Right lobe of liver (tissue), 6 donors: ENCODE measurements around the gene ACOT8. TPM values are rescaled to one million over a fixed set of nuclear protein-coding genes. Genes with fewer than 3 reads are reported as not detected.
A peak's percentile ranks its signal among the peaks of the same experiment; 100 is the strongest.

Experiments used
- ATAC-seq, 4 donors: fragments of 200-7000 bp; cut with Tn5 transposase; one replicate each; pipeline ENCODE4 v1.9.1; 2020; ENCODE audit warnings: mild to moderate bottlenecking in 4 of 4, moderate library complexity in 4 of 4
- DNase-seq, 3 donors: peaks; one replicate each; pipeline ENCODE4 v3.0.0-alpha.2; 2020
- H3K27ac ChIP-seq, 3 donors: fragments of 200-600 bp; one replicate each; pipeline ENCODE4 v1.8.0; 2022
- H3K27me3 ChIP-seq, 2 donors: fragments of 200-600 bp; one replicate each; pipeline ENCODE4 v1.8.0; 2022
- H3K36me3 ChIP-seq, 4 donors: fragments of 200-600 bp; sonication (generic) in 1 of 4; one replicate each; pipeline versions ENCODE4 v1.5.1 to v1.8.0; 2017 to 2022; ENCODE audit warnings: control low read depth in 1 of 4
- H3K4me1 ChIP-seq, 4 donors: fragments of 200-600 bp; sonication (generic) in 1 of 4; one replicate each; pipeline versions ENCODE4 v1.5.1 to v1.8.0; 2017 to 2022; ENCODE audit warnings: control low read depth in 1 of 4
- H3K4me3 ChIP-seq, 3 donors: fragments of 200-600 bp; one replicate each; pipeline ENCODE4 v1.8.0; 2022
- H3K9me3 ChIP-seq, 4 donors: fragments of 200-600 bp; sonication (generic) in 1 of 4; one replicate each; pipeline versions ENCODE4 v1.5.1 to v1.8.0; 2017 to 2022; ENCODE audit warnings: control low read depth in 1 of 4
- CTCF ChIP-seq, 4 donors: fragments of 200-600 bp in 3 of 4; fragments of 450-650 bp in 1 of 4; IDR thresholded peaks; one replicate each; pipeline versions ENCODE4 v1.5.1 to v1.8.0; 2016 to 2022; ENCODE audit warnings: antibody characterized with exemption in 4 of 4, mild to moderate bottlenecking in 2 of 4
- POLR2A ChIP-seq: fragments of 450-650 bp; IDR thresholded peaks from one replicate; pipeline ENCODE4 v1.6.1; 2017; ENCODE audit warnings: antibody characterized with exemption, mild to moderate bottlenecking
- WGBS: methylation state at CpG from one replicate; pipeline ENCODE4 v1.1.6; 2018; ENCODE audit warnings: low coverage, low lambda C conversion rate; ENCODE audit not compliant: insufficient coverage; ENCODE audit errors: missing lambda C conversion rate; 5-methylcytosine and 5-hydroxymethylcytosine counted together
- intact Hi-C, 2 donors: fragments of 100-400 bp; cut with DNase I; formaldehyde crosslinking; loops; one replicate each; pipeline versions ENCODE4 v1.11.2 to v1.14.1; 2022
- total RNA-seq, 6 experiments: library from RNA; depleted of rRNA in 2 of 6; stranded (reverse); fragments of >200 nt in 2 of 6; fragmentation: NEBNext Ultra II Directional in 3 of 6; extraction: Animal tissue kit (Norgen Biotek cat#: 25700) in 3 of 6; gene quantifications; one replicate each; pipeline versions ENCODE4 v1.1.0 to v1.2.4, GENCODE V29; 2016 to 2023
- donor health status: DM: no; HTN: yes; CAD: no.
- donor health status: DM: no; HTN: no; CAD: no.
- donor health status: DM: no; HTN: no; CAD: no.
- donor health status: DM: no; HTN: yes; CAD: no.
- donor health status: DM: no; HTN: yes; CAD: no.

ACOT8 gene
- total RNA-seq, 6 experiments from 2014 or later: 13.9 to 32.1 (median 19.4) TPM

- Histone ChIP-seq H3K36me3 (peaks cover 0 to 62% (median 15%) of the 10 kb centered on the region in 4 donors), H3K4me3 (no peak overlapping the region), H3K4me1 (no peaks in the 10 kb centered on the region), H3K9me3 (no peaks in the 10 kb centered on the region), H3K27me3 (no peaks in the 10 kb centered on the region), H3K27ac (no peak overlapping the region)
- intact Hi-C loops: no loop called here
- TF ChIP-seq CTCF (IDR thresholded peaks at IDR 0.05) (no peak), POLR2A (no peak)
- DNase-seq: no peak
- ATAC-seq: no peak
Measured at GRCh38 chr20:45845452-45845851, 11.7 kb downstream of the ACOT8 start.

- H3K27ac ChIP-seq: no peak overlapping the region
- H3K27me3 ChIP-seq: no peaks in the 10 kb centered on the region
- 67% methylated on average over 3 of the region's 14 CpGs for WGBS
- H3K36me3 ChIP-seq: peaks cover 0 to 62% (median 15%) of the 10 kb centered on the region in 4 donors
- peak in 1 of 4 donors; percentile 12 for ATAC-seq
- no peak for TF ChIP-seq POLR2A
- TF ChIP-seq CTCF (IDR thresholded peaks at IDR 0.05): no peak
- DNase-seq: no peak
- H3K4me1 ChIP-seq: no peaks in the 10 kb centered on the region
- intact Hi-C loops: no loop called here
- no peak overlapping the region for H3K4me3 ChIP-seq
- no peaks in the 10 kb centered on the region for H3K9me3 ChIP-seq
Measured at GRCh38 chr20:45843506-45843905, 13.7 kb downstream of the ACOT8 start.

GRCh38 chr20:45842169-45842812 is 14.9 kb downstream of the ACOT8 start:
- intact Hi-C loops: no loop called here
- Histone ChIP-seq H3K36me3 (peaks cover 0 to 53% (median 14%) of the 10 kb centered on the region in 4 donors), H3K4me3 (no peak overlapping the region), H3K27me3 (no peaks in the 10 kb centered on the region), H3K4me1 (no peaks in the 10 kb centered on the region), H3K9me3 (no peaks in the 10 kb centered on the region), H3K27ac (no peak overlapping the region)
- ATAC-seq (peak in 3 of 4 donors; percentile 12 to 33 (median 24)), DNase-seq (no peak)
- WGBS: 33% methylated on average over 1 of the region's 5 CpGs
- TF ChIP-seq CTCF (IDR thresholded peaks at IDR 0.05) (no peak), POLR2A (no peak)

GRCh38 chr20:45841407-45842129 is 15.6 kb downstream of the ACOT8 start:
- peak in 1 of 4 donors; percentile 5 for ATAC-seq

More at GRCh38 chr20:45841407-45842129, 15.6 kb downstream of the ACOT8 start:
- H3K9me3 ChIP-seq: no peaks in the 10 kb centered on the region
- H3K4me1 ChIP-seq: no peaks in the 10 kb centered on the region
- DNase-seq: no peak
- WGBS: no CpG with 5 or more reads among the region's 10 CpGs
- H3K27ac ChIP-seq: no peak overlapping the region
- peaks cover 0 to 45% (median 12%) of the 10 kb centered on the region in 4 donors for H3K36me3 ChIP-seq
- intact Hi-C loops: no loop called here
- no peaks in the 10 kb centered on the region for H3K27me3 ChIP-seq
- TF ChIP-seq CTCF (IDR thresholded peaks at IDR 0.05): no peak
- no peak for TF ChIP-seq POLR2A
- no peak overlapping the region for H3K4me3 ChIP-seq
